Activated CD8-positive, alpha-beta memory T cell treated with anti-CD3 and anti-CD28 coated beads for 36 hours (primary cell): ENCODE data around the gene KIAA0930. TPM values are rescaled to one million over a fixed set of nuclear protein-coding genes. Genes with fewer than 3 reads are reported as not detected.

ENCODE experiments used
- CTCF ChIA-PET: fragments of 350-600 bp; sonication (Branson Sonifier 250); formaldehyde crosslinking; loops from one replicate; lab custom pipeline; 2021; ENCODE audit warnings: antibody characterized with exemption; lab: Charles Lee
- POLR2A ChIA-PET: fragments of 350-600 bp; sonication (Branson Sonifier 250); formaldehyde crosslinking; loops from one replicate; lab custom pipeline; 2021; ENCODE audit warnings: antibody characterized with exemption; lab: Charles Lee
- total RNA-seq, 2 experiments: library from RNA; stranded (reverse); gene quantifications; one replicate each; pipeline ENCODE4 v1.2.3, GENCODE V29; 2021

KIAA0930 gene
- total RNA-seq, 2 experiments from 2014 or later = 38.1 to 41.3 TPM

GRCh38 chr22:45242778-45243191 lies 2.1 kb upstream of the KIAA0930 start:
- CTCF ChIA-PET = no interaction called here

DNA sequence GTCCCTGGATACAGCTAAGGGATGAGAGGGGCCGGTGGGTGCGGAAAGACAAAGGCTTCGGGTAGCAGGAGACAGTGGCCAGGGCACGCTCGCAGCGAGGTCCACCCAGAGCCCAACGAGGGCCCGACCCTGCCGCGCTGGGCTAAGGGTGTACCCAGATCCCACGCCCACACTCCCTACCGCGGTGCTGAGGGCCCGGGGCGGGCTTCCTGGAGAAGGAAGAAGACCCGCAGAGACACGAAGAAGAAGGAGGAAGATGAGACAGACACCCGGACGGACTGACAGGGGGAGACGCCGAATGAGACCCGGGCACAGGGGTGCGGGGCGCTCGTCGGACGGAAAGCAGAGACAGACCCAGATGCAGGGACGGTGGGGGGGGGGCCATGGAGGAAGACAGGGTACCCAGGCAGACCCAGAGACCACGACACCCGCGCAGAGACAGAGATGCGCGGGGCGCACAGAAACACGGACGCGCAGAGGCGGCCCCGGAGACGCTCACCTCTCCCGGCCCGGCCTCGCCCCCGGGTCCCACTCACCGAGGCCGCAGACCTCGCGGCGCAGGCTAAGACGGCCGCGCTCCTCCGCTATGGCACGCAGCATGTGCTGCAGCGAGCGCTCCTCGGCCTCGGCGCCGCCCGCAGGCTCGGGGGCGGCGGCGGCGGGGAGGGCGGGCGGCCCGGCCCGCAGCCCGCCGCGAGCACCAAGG lies 437 bp downstream of the KIAA0930 start:
- ChIA-PET POLR2A (no interaction called here), CTCF (no interaction called here)

More at GRCh38 chr22:45242778-45243191, 2.1 kb upstream of the KIAA0930 start:
- POLR2A ChIA-PET = no interaction called here

- ChIA-PET POLR2A (no interaction called here), CTCF (no interaction called here)
These were observed 1.0 kb downstream of the KIAA0930 start for GRCh38 chr22:45239681-45240051.

GRCh38 chr22:45238957-45239680 lies 1.6 kb downstream of the KIAA0930 start:
- POLR2A ChIA-PET = no interaction called here
- CTCF ChIA-PET = no interaction called here

DNA sequence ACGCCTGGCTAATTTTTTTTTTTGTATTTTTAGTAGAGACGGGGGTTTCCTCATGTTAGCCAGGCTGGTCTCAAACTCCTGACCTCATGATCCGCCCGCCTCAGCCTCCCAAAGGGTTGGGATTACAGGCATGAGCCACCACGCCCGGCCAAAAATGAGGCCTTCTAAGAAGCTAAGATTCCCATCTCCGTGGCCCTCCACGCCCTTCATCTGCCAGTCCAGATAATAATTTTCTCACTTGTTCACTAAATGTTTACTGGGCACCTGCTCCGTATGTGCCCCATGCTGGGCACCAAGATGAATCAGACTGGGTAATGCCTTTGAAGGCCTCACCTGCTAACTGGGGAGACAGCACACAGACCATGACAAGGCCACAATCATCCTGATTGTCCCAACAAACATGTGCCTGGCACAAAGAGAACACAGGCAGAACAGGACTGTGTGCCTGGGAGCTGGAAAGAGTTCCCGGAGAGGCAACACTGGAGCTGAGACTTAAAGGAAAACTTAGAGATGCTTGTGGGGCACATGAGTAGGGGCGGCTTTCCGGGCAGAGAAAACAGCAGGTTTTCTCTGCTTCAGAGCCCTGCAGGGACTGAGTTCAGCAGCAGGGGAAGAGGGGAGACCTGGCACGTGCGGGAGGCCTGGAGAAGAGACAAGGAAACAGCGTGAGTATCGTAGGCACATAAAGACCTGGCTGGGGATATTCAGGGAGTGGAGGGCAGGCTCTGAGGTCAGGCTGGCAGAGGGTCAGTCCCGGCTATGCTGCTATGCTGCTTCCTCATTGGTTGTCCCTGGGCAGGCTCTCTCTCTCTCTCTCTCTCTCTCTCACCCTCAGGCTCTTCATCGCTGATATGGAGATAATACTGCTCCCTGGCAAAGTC lies 2.4 kb downstream of the KIAA0930 start:
- ChIA-PET POLR2A (no interaction called here), CTCF (no interaction called here)

GRCh38 chr22:45237065-45237990 lies 3.4 kb downstream of the KIAA0930 start:
- POLR2A ChIA-PET = no interaction called here
- CTCF ChIA-PET = no interaction called here

GRCh38 chr22:45235851-45236342 lies 4.8 kb downstream of the KIAA0930 start:
- CTCF ChIA-PET = no interaction called here
- POLR2A ChIA-PET = no interaction called here

DNA sequence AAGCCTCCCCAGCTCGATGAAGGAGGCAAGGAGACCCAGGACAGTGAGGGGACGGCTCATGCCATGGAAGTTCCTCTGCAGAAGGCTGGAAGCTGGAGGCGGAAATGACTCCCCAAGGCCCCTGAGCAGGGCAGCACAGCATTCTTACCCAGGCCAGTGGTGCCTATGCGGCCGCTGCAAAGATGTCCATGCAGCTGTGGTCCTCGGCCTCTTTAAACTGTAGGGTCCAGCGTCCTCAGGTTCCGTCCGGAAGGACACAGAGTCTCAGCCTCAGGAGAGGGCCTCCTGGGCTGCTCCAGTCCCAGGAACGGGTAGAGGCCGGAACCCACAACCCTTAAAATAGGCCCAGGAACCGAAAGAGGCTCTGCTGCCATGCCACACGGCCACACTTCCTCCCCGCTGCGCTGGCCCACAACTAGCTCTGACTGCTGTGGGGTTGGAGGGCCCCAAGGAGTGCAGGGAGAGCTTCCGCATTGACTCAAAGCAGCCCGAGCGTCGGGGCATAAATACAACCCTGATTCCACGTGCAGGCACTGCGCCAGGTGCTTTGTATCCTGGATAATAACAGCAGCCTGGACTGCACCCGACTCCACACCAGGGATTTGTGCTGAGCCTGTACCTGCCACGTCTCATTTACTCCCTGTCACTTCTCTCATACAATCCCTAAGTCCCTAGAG lies 5.5 kb downstream of the KIAA0930 start:
- CTCF ChIA-PET = no interaction called here
- POLR2A ChIA-PET = no interaction called here

DNA sequence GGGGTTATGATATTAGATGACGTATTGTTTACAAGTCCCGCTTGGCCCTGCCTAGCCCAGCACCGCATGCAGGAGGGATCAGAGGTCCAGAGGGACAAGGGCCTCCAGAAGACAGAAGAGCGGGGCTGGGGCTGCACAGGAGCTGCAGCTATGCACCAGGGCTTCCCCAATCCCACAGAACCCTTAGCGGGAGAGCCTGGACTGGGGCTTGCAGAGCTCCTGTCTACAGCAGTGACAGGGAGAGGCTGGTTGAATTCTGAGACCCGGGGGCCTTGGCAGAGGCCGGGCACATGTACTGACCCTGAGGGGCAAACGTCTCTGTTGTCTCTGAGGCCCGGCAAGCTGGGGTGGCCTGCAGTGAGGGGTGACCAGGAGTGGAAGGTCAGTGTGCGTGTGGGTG lies 6.9 kb downstream of the KIAA0930 start:
- ChIA-PET CTCF (interaction anchor here (0.6 kb wide), 1 partner anchor 13 kb away, joined by 3 read pairs; no protein-coding TSS in a partner anchor), POLR2A (no interaction called here)

DNA sequence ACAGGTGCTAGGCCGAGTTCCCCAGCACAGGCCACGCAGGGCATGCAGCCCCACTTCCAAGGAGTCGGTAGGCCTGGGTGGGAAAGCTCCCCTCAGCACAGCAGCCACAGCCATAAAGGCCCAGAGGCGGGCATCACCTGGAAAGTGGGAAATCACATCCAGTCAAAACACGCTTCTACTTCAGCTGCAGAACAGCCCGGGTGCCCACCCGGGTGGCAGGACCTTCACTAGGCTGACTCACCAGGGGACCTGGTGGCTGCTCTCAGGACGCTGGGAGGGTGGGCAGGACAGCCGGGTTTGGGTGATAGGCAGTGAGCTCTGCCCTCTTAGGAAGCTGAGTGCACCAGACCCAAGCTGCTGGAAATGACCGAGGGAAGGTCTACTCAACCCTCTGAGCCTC lies 7.3 kb downstream of the KIAA0930 start:
- POLR2A ChIA-PET = no interaction called here
- CTCF ChIA-PET = interaction anchor here (0.6 kb wide), 1 partner anchor 13 kb away, joined by 3 read pairs; no protein-coding TSS in a partner anchor

DNA sequence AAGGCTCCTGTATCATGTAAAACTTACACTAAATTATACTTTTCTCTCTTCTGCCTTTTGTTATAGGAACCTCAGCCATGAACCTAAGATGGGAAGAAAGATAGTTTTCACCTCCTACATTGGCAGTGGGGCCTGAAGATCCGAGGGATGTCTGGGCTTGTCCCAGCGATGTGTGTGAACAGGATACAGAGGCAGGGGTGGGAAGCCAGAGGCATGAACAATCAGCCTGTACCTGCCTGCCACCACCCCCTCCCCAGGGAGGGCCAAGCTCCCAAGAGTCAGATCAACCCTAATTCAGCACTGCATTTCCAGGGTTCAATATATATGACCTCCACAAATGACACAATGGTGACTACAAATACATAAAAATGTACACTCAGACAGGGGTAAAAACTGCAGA lies 9.4 kb downstream of the KIAA0930 start:
- POLR2A ChIA-PET = no interaction called here
- CTCF ChIA-PET = no interaction called here

GRCh38 chr22:45230026-45230721 lies 10.5 kb downstream of the KIAA0930 start:
- ChIA-PET CTCF (no interaction called here), POLR2A (no interaction called here)

- ChIA-PET POLR2A (no interaction called here), CTCF (no interaction called here)
These were observed 11.5 kb downstream of the KIAA0930 start for GRCh38 chr22:45229181-45229580.

GRCh38 chr22:45228401-45228754 lies 12.3 kb downstream of the KIAA0930 start:
- POLR2A ChIA-PET = no interaction called here
- CTCF ChIA-PET = no interaction called here

GRCh38 chr22:45227645-45228400 lies 12.9 kb downstream of the KIAA0930 start:
- CTCF ChIA-PET = no interaction called here

DNA sequence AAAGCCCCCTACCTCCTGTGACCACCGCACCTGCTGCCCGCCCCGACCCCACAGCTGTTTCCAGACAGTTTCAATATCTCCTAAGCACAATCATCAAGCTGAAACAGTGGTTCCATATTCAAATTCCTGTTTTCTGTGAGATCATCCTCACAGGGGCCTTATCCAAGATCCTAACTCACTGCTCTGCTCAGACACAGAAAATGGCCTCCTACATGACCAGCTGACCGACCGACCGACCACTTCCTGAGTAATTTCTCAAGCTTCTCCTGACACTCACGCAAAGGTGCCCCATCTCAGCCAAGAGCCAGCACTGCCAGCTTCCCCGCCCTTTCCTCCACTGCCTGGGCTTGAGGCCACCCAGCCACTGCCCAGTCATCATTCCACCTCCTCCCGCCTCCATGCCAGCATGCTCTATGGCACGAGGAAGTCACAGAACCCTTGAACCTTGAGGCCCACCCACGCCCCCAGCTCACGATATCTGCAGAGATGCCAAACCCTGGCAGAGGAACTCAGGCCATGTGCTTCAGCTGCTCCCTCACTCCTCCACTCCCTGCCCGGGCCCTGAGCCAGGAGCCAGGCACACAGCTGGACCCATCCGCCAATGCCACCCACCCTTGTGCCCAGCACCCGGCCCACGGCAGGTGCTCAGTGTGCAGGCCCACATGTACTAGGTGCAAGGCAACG lies 14.0 kb downstream of the KIAA0930 start:
- CTCF ChIA-PET = no interaction called here
- POLR2A ChIA-PET = no interaction called here

More at GRCh38 chr22:45227645-45228400, 12.9 kb downstream of the KIAA0930 start:
- POLR2A ChIA-PET = no interaction called here
